Right lobe of liver (tissue), 4 donors: ENCODE results near the gene TAOK3.

Experiments used
- POLR2A ChIP-seq: fragments of 450-650 bp; IDR thresholded peaks from one replicate; pipeline ENCODE4 v1.6.1; 2017; ENCODE audit warnings: antibody characterized with exemption, mild to moderate bottlenecking
- TF ChIP-seq, protein P1 (sequence below), 4 donors: fragments of 200-600 bp in 3 of 4; fragments of 450-650 bp in 1 of 4; IDR thresholded peaks; one replicate each; pipeline versions ENCODE4 v1.5.1 to v1.8.0; 2016 to 2022; ENCODE audit warnings: antibody characterized with exemption in 4 of 4, mild to moderate bottlenecking in 2 of 4
- donor health status: DM: no; HTN: no; CAD: no.
- donor health status: DM: no; HTN: no; CAD: no.
- donor health status: DM: no; HTN: yes; CAD: no.

DNA sequence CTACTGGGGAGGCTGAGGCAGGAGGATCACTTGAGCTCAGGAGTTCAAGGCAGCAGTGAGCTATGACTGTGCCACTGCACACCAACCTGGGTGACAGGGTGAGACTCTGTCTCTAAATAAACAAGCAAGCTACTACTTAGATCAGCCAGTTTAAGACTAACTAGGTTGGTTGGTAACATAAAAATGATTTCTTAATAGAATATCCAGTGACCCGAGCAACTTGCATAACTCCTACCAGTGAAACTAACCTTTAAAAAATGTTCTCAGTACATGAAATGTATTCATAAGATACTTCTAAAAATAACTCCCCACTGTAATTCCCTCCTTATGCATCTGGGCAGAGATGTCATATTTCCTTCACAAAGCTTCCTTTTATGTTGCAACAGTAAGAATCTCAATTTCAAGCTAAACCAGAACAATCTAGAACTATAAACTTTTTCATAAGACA lies 15.9 kb downstream of the TAOK3 start:
- TF ChIP-seq, protein P1, sequence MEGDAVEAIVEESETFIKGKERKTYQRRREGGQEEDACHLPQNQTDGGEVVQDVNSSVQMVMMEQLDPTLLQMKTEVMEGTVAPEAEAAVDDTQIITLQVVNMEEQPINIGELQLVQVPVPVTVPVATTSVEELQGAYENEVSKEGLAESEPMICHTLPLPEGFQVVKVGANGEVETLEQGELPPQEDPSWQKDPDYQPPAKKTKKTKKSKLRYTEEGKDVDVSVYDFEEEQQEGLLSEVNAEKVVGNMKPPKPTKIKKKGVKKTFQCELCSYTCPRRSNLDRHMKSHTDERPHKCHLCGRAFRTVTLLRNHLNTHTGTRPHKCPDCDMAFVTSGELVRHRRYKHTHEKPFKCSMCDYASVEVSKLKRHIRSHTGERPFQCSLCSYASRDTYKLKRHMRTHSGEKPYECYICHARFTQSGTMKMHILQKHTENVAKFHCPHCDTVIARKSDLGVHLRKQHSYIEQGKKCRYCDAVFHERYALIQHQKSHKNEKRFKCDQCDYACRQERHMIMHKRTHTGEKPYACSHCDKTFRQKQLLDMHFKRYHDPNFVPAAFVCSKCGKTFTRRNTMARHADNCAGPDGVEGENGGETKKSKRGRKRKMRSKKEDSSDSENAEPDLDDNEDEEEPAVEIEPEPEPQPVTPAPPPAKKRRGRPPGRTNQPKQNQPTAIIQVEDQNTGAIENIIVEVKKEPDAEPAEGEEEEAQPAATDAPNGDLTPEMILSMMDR (IDR thresholded peaks at IDR 0.05) = no peak
- no peak for TF ChIP-seq POLR2A
